Endothelial cell of umbilical vein (primary cell): ENCODE measurements around the gene TSEN15.

Experiments used
- EZH2 ChIP-seq: IDR thresholded peaks from 2 replicates; pipeline ENCODE4 v1.6.1; 2012; ENCODE audit warnings: borderline replicate concordance, low read depth, mild to moderate bottlenecking, moderate library complexity, low read length, inconsistent platforms; ENCODE audit not compliant: severe bottlenecking
- FOS ChIP-seq: IDR thresholded peaks from 2 replicates; pipeline ENCODE4 v1.6.1; 2011; ENCODE audit warnings: mild to moderate bottlenecking, low read length, moderate library complexity, borderline replicate concordance; ENCODE audit not compliant: insufficient read depth
- MAX ChIP-seq: IDR thresholded peaks from 2 replicates; pipeline ENCODE4 v1.6.1; 2011; ENCODE audit not compliant: insufficient read depth, insufficient read length
- POLR2AphosphoS5 ChIP-seq: IDR thresholded peaks from 2 replicates; pipeline ENCODE4 v1.6.1; 2012; ENCODE audit warnings: low read depth, mild to moderate bottlenecking, control low read depth, low read length, moderate library complexity; ENCODE audit not compliant: insufficient read depth
- TF ChIP-seq, protein P1 (sequence below), 2 donors: IDR thresholded peaks; 1 replicate in 1 of 2; 2 replicates in 1 of 2; pipeline ENCODE4 v1.5.1; 2011; ENCODE audit warnings: low read length in 2 of 2, mild to moderate bottlenecking in 2 of 2, moderate library complexity in 2 of 2, control low read depth in 1 of 2, inconsistent platforms in 1 of 2, low read depth in 1 of 2; ENCODE audit not compliant: insufficient read depth in 1 of 2; ENCODE audit errors: extremely low read depth in 1 of 2

GRCh38 chr1:184012187-184012586, 39.3 kb upstream of the TSEN15 start:
- TF ChIP-seq, protein P1, sequence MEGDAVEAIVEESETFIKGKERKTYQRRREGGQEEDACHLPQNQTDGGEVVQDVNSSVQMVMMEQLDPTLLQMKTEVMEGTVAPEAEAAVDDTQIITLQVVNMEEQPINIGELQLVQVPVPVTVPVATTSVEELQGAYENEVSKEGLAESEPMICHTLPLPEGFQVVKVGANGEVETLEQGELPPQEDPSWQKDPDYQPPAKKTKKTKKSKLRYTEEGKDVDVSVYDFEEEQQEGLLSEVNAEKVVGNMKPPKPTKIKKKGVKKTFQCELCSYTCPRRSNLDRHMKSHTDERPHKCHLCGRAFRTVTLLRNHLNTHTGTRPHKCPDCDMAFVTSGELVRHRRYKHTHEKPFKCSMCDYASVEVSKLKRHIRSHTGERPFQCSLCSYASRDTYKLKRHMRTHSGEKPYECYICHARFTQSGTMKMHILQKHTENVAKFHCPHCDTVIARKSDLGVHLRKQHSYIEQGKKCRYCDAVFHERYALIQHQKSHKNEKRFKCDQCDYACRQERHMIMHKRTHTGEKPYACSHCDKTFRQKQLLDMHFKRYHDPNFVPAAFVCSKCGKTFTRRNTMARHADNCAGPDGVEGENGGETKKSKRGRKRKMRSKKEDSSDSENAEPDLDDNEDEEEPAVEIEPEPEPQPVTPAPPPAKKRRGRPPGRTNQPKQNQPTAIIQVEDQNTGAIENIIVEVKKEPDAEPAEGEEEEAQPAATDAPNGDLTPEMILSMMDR (IDR thresholded peaks at IDR 0.05; ENCODE audit: extremely low read depth in 1 of 2, insufficient read depth in 1 of 2, low read depth in 1 of 2, low read length in 2 of 2) = no peak
- TF ChIP-seq EZH2 (no peak), POLR2AphosphoS5 (no peak), MAX (no peak), FOS (no peak)
